K562 (cell line): ENCODE measurements around the gene C1R. TPM values are rescaled to one million over a fixed set of nuclear protein-coding genes. Genes with fewer than 3 reads are reported as not detected.
A peak's percentile ranks its signal among the peaks of the same experiment; 100 is the strongest.

ENCODE experiments used
- ATAC-seq: fragments of 200-7000 bp; cut with Tn5 transposase; 3 replicates; pipeline ENCODE4 v1.9.1; 2020; ENCODE audit warnings: moderate library complexity
- BruUV-seq: library from RNA; stranded (reverse); fragments of 400-500 nt; replicated peaks from 2 replicates; lab custom pipeline; 2021; lab: Mats Ljungman, UMichigan
- CTCF ChIA-PET: fragments of 300-600 bp; formaldehyde crosslinking; extraction: SDS; loops from one replicate; lab custom pipeline; 2021; ENCODE audit warnings: low intra/inter-chr PET ratio; lab: Yijun Ruan, JAX
- POLR2A ChIA-PET: fragments of 300-600, 350-650 bp; sonication (Branson Sonifier 250); formaldehyde crosslinking; extraction: SDS; loops from one replicate; lab custom pipeline; 2021; ENCODE audit warnings: antibody characterized with exemption, inconsistent platforms; lab: Yijun Ruan, JAX
- DNase-seq, 4 experiments: peaks; one replicate each; pipeline versions ENCODE4 v3.0.0 to v3.0.0-alpha.2; 2011 to 2018; ENCODE audit warnings: low spot score in 3 of 4, mixed read lengths in 3 of 4; ENCODE audit errors: extremely low read depth in 1 of 4
- FAIRE-seq: peaks from 2 replicates; lab custom pipeline; 2011; peaks lifted over from hg19 to GRCh38; lab: Jason Lieb, UNC
- H2AFZ ChIP-seq: 2 replicates; pipeline ENCODE4 v1.6.0; 2011; ENCODE audit warnings: low read depth, low read length, control low read depth, inconsistent platforms
- H3K27ac ChIP-seq: fragments of 200-600 bp; 3 replicates; pipeline ENCODE4 v1.8.0; 2011; ENCODE audit warnings: low read depth, mild to moderate bottlenecking, control low read depth, inconsistent platforms, low read length, moderate library complexity, mixed read lengths; ENCODE audit errors: extremely low read depth
- H3K27me3 ChIP-seq, 2 experiments: fragments of 300-600 bp in 1 of 2; 2 replicates in 1 of 2; 3 replicates in 1 of 2; pipeline versions ENCODE4 v1.6.0 to v1.8.0; 2011; ENCODE audit warnings: inconsistent platforms in 2 of 2, low read length in 2 of 2, mild to moderate bottlenecking in 1 of 2, mixed read lengths in 1 of 2, moderate library complexity in 1 of 2; ENCODE audit not compliant: control insufficient read depth in 2 of 2, insufficient read depth in 2 of 2
- H3K36me3 ChIP-seq: fragments of 300-600 bp; 3 replicates; pipeline ENCODE4 v1.8.0; 2011; ENCODE audit warnings: mild to moderate bottlenecking, low read length, inconsistent platforms; ENCODE audit not compliant: control insufficient read depth, insufficient read depth
- H3K4me1 ChIP-seq, 2 experiments: fragments of 200-600 bp in 1 of 2; replicated peaks in 1 of 2; 2 replicates in 1 of 2; 3 replicates in 1 of 2; pipeline versions ENCODE4 v1.5.1 to v1.8.0; 2011; ENCODE audit warnings: inconsistent platforms in 2 of 2, low read length in 2 of 2, mild to moderate bottlenecking in 1 of 2, mixed read lengths in 1 of 2, moderate library complexity in 1 of 2; ENCODE audit not compliant: control insufficient read depth in 2 of 2, insufficient read depth in 2 of 2
- H3K4me2 ChIP-seq: 2 replicates; pipeline ENCODE4 v1.6.1; 2011; ENCODE audit warnings: low read length, control low read depth, inconsistent platforms, mixed read lengths; ENCODE audit not compliant: insufficient read depth
- H3K4me3 ChIP-seq: fragments of 200-600 bp; sonication (generic), shearing (Covaris generic); 2 replicates; pipeline ENCODE4 v1.5.1; 2016; ENCODE audit warnings: control low read depth, inconsistent platforms
- H3K79me2 ChIP-seq: fragments of 200-600 bp; 3 replicates; pipeline ENCODE4 v1.8.0; 2011; ENCODE audit warnings: low read length, inconsistent platforms; ENCODE audit not compliant: control insufficient read depth, insufficient read depth
- H3K9ac ChIP-seq, 2 experiments: 2 replicates each; pipeline versions ENCODE4 v1.6.0 to v1.6.1; 2011; ENCODE audit warnings: low read depth in 2 of 2, low read length in 2 of 2, control low read depth in 1 of 2, inconsistent platforms in 1 of 2, mild to moderate bottlenecking in 1 of 2, mixed read lengths in 1 of 2; ENCODE audit not compliant: insufficient read depth in 1 of 2
- H3K9me1 ChIP-seq: one replicate; pipeline ENCODE4 v1.6.0; 2011; ENCODE audit warnings: inconsistent platforms, mild to moderate bottlenecking, low read length, moderate library complexity; ENCODE audit not compliant: control insufficient read depth, insufficient read depth
- H3K9me3 ChIP-seq: replicated peaks from 2 replicates; pipeline ENCODE4 v1.5.1; 2011; ENCODE audit warnings: low read depth, low read length, inconsistent platforms; ENCODE audit not compliant: control insufficient read depth, insufficient read depth
- H4K20me1 ChIP-seq: replicated peaks from 2 replicates; pipeline ENCODE4 v1.6.1; 2011; ENCODE audit warnings: low read length, inconsistent platforms, mixed read lengths; ENCODE audit not compliant: control insufficient read depth, insufficient read depth
- ATF6 ChIP-seq: sonication (generic); formaldehyde crosslinking; IDR thresholded peaks from 2 replicates; pipeline ENCODE4 v1.4.0; 2020; ENCODE audit warnings: mild to moderate bottlenecking, missing genetic modification reagents
- CEBPG ChIP-seq, 3 experiments: fragments of 200-800 bp in 1 of 3; sonication (Bioruptor generic) in 1 of 3; sonication (generic) in 1 of 3; formaldehyde crosslinking in 1 of 3; IDR thresholded peaks in 2 of 3; conservative IDR thresholded peaks in 1 of 3; 2 replicates each; pipeline versions ENCODE4 v1.6.1 to v1.8.0; 2016 to 2022; ENCODE audit warnings: missing compliant biosample characterization in 2 of 3, missing genetic modification characterization in 2 of 3, mild to moderate bottlenecking in 1 of 3, missing genetic modification reagents in 1 of 3
- CSDE1 ChIP-seq, 2 experiments: fragments of 450-650 bp; IDR thresholded peaks; 2 replicates each; pipeline ENCODE4 v1.6.1; 2016; ENCODE audit warnings: mild to moderate bottlenecking in 1 of 2
- GMEB1 ChIP-seq: fragments of 250-450 bp; sonication (Bioruptor Pico); IDR thresholded peaks from 2 replicates; pipeline ENCODE4 v1.4.0; 2020; ENCODE audit warnings: mild to moderate bottlenecking
- HDAC1 ChIP-seq, 2 experiments: fragments of 450-650 bp; IDR thresholded peaks; 2 replicates each; pipeline ENCODE4 v1.6.1; 2016 to 2017; ENCODE audit warnings: inconsistent platforms in 1 of 2, mild to moderate bottlenecking in 1 of 2, moderate library complexity in 1 of 2
- KAT2B ChIP-seq: IDR thresholded peaks from one replicate; pipeline ENCODE4 v1.6.1; 2012; ENCODE audit warnings: low read depth, mild to moderate bottlenecking, control low read depth, inconsistent platforms, low read length, moderate library complexity
- KDM1A ChIP-seq, 2 experiments: fragments of 450-650 bp; IDR thresholded peaks; 2 replicates each; pipeline ENCODE4 v1.6.1; 2016; ENCODE audit warnings: mild to moderate bottlenecking in 2 of 2
- KLF16 ChIP-seq: IDR thresholded peaks from 2 replicates; pipeline ENCODE4 v1.6.1; 2016; ENCODE audit warnings: antibody characterized with exemption
- PURB ChIP-seq: sonication (generic); formaldehyde crosslinking; IDR thresholded peaks from 2 replicates; pipeline ENCODE4 v1.9.0; 2021; ENCODE audit warnings: low read depth, mild to moderate bottlenecking, missing genetic modification reagents
- RFX5 ChIP-seq: IDR thresholded peaks from 2 replicates; pipeline ENCODE4 v1.6.1; 2011; ENCODE audit warnings: low read depth, mild to moderate bottlenecking, improper control_type of control experiment, low read length
- TFAM ChIP-seq: fragments of 250-450 bp; sonication (Bioruptor Pico); conservative IDR thresholded peaks from 2 replicates; pipeline ENCODE4 v1.5.0; 2021; ENCODE audit warnings: mild to moderate bottlenecking, moderate library complexity
- ZC3H11A ChIP-seq: IDR thresholded peaks from 2 replicates; pipeline ENCODE4 v1.6.1; 2012; ENCODE audit warnings: low read depth, low read length, improper control_type of control experiment
- ZNF133 ChIP-seq: fragments of 250-450 bp; sonication (Bioruptor Pico); IDR thresholded peaks from 2 replicates; pipeline ENCODE4 v1.4.0; 2020; ENCODE audit warnings: mild to moderate bottlenecking
- WGBS: fragments of 100-300 bp; shearing (Covaris generic); methylation state at CpG from one replicate; pipeline ENCODE4 v1.1.6; 2016; ENCODE audit warnings: low coverage, mixed read lengths; ENCODE audit not compliant: insufficient coverage; ENCODE audit errors: missing lambda C conversion rate; 5-methylcytosine and 5-hydroxymethylcytosine counted together
- in situ Hi-C: fragments of 300-500 bp; cut with MboI; formaldehyde crosslinking; loops from 4 replicates; pipeline ENCODE4 v1.15.0; 2018; ENCODE audit warnings: inconsistent platforms, mixed read lengths
- intact Hi-C: fragments of 100-400 bp; cut with micrococcal nuclease; formaldehyde crosslinking; loops from 2 replicates; pipeline ENCODE4 v1.14.2; 2022
- polyA plus RNA-seq, 8 experiments: library from polyadenylated mRNA; depleted of rRNA in 4 of 8; stranded (reverse) in 5 of 8; unstranded in 3 of 8; fragments of >200 nt; fragmentation: Nextera tagmentation in 2 of 8; fragmentation: Illumina TruSeq in 1 of 8; extraction: Ambion mirVana in 2 of 8; extraction: Trizol in 1 of 8; gene quantifications; 2 replicates each; pipeline versions ENCODE4 v1.2.1 to v1.2.3, GENCODE V29; 2011 to 2014; ENCODE audit warnings: inconsistent platforms in 1 of 8, missing spikeins in 1 of 8
- total RNA-seq, 7 experiments: library from RNA; depleted of rRNA in 6 of 7; stranded (reverse); fragments of >200 nt in 6 of 7; fragmentation: Illumina TruSeq in 2 of 7; extraction: Trizol in 2 of 7; gene quantifications; 2 replicates each; pipeline versions ENCODE4 v1.2.1 to v1.2.3, GENCODE V29; 2011 to 2021; ENCODE audit warnings: low replicate concordance in 1 of 7

The C1R gene
- total and polyA plus RNA-seq, 9 of the 15 experiments (the other 6 are each of a cell fraction or from before 2014, with no cell fraction given) = 0.07 to 1.0 (median 0.33) TPM; not detected in 1

DNA sequence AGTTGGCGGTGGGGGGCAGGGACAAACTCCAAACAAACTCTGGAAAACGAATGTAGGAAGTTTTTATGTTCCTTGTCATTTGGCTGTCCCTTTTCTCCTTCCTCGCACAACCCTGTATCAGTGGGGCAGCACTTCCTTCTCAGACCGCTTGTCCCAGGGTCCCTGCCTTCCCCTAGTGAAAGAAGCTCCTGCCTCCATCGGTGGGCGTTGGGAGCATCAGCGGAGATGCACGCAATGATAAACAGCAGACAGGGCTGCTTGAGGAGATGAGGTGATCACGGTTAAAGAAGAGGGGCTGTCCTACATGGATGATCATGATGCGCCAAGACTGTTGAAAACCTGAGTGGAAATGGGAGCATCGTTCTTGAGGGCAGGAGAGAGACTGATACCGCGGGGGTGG is 31.1 kb downstream of the C1R start:
- CTCF ChIA-PET = interaction anchor here (0.6 to 2.1 kb wide), 6 partner anchors 31 to 83 kb away, joined by 3 to 25 read pairs (median 4); partner anchors contain the start of genes C1R and C1RL
- ATAC-seq = no peak

More for the DNA sequence above, 31.1 kb downstream of the C1R start:
- Histone ChIP-seq H2AFZ (0 out of 2 replicates have a peak overlapping the region, but pooled peaks have one; percentile 42), H3K4me2 (no peak overlapping the region), H3K4me3 (no peak overlapping the region), H3K36me3 (no peaks in the 10 kb centered on the region), H3K9ac (no peak overlapping the region), H3K9me1 (no peaks in the 10 kb centered on the region), H3K4me1 (peaks cover 11 to 18% of the 10 kb centered on the region in 2 experiments; a peak in 3 of 5 replicates), H3K27me3 (no peaks in the 10 kb centered on the region), H3K9me3 (no peaks in the 10 kb centered on the region), H4K20me1 (no peaks in the 10 kb centered on the region), H3K27ac (no peak overlapping the region), H3K79me2 (no peaks in the 10 kb centered on the region)
- POLR2A ChIA-PET = interaction anchor here (0.5 kb wide), 1 partner anchor 12 kb away, joined by 3 read pairs; no protein-coding TSS in a partner anchor
- intact Hi-C loops = loop anchor here (2.0 kb wide), 1 partner anchor 32 kb away; the partner anchor contains the start of gene C1R
- no TSS peak for BruUV-seq
- TF ChIP-seq KAT2B (no peak), PURB (no peak), RFX5 (no peak), ATF6 (no peak), TFAM (no peak), ZNF133 (CRISPR knock-in tag) (no peak), CSDE1 (IDR thresholded peaks at IDR 0.05) (no peak), KDM1A (IDR thresholded peaks at IDR 0.05) (no peak), CEBPG (CRISPR knock-in tag; IDR thresholded peaks at IDR 0.05) (no peak), CEBPG (tag; conservative IDR thresholded peaks at IDR 0.05 in 1 of 2, IDR thresholded peaks at IDR 0.05 in 1 of 2) (no peak), GMEB1 (CRISPR knock-in tag) (no peak), ZC3H11A (no peak), HDAC1 (IDR thresholded peaks at IDR 0.05) (no peak), KLF16 (no peak)
- in situ Hi-C loops = no loop called here
- DNase-seq = no peak
- FAIRE-seq = no peak
- WGBS = 25% methylated on average over 5 of the region's 13 CpGs
